WTC11 (cell line): Measurements from ENCODE around the gene AKT3. TPM values are rescaled to one million over a fixed set of nuclear protein-coding genes. Genes with fewer than 3 reads are reported as not detected.
A peak's percentile ranks its signal among the peaks of the same experiment; 100 is the strongest.

Source experiments
- ATAC-seq: fragments of 200-7000 bp; cut with Tn5 transposase; 2 replicates; pipeline ENCODE4 v1.10.0; 2021; ENCODE audit warnings: mild to moderate bottlenecking, moderate library complexity
- CTCF ChIA-PET: fragments of 300-600 bp; sonication (Branson Sonifier 250); formaldehyde crosslinking; loops from one replicate; lab custom pipeline; 2021; ENCODE audit warnings: antibody characterized with exemption; lab: Charles Lee
- POLR2A ChIA-PET: fragments of 350-600 bp; sonication (Branson Sonifier 250); formaldehyde crosslinking; loops from one replicate; lab custom pipeline; 2021; ENCODE audit warnings: antibody characterized with exemption; lab: Charles Lee
- DNase-seq: peaks from one replicate; pipeline ENCODE4 v3.0.0; 2021; ENCODE audit warnings: low spot score
- H3K27ac Mint-ChIP-seq: 2 replicates; pipeline ENCODE4 v1.8.0; 2021; ENCODE audit warnings: mixed read lengths
- H3K27me3 Mint-ChIP-seq: 2 replicates; pipeline ENCODE4 v1.8.0; 2021; ENCODE audit warnings: low read depth, mild to moderate bottlenecking, moderate library complexity, mixed read lengths
- H3K36me3 Mint-ChIP-seq: 2 replicates; pipeline ENCODE4 v1.8.0; 2021; ENCODE audit warnings: mixed read lengths
- H3K4me1 Mint-ChIP-seq: 2 replicates; pipeline ENCODE4 v1.8.0; 2022; ENCODE audit warnings: mixed read lengths
- H3K4me3 Mint-ChIP-seq: 2 replicates; pipeline ENCODE4 v1.8.0; 2021; ENCODE audit warnings: mild to moderate bottlenecking, moderate library complexity, mixed read lengths
- H3K9me3 Mint-ChIP-seq: 2 replicates; pipeline ENCODE4 v1.8.0; 2021; ENCODE audit warnings: mixed read lengths
- CBFB ChIP-seq: sonication (generic); formaldehyde crosslinking; IDR thresholded peaks from 2 replicates; pipeline ENCODE4 v1.8.1; 2022; ENCODE audit warnings: mild to moderate bottlenecking, low read depth, missing genetic modification reagents
- ELF4 ChIP-seq: sonication (generic); formaldehyde crosslinking; IDR thresholded peaks from 2 replicates; pipeline ENCODE4 v1.8.1; 2022; ENCODE audit warnings: low read depth, mild to moderate bottlenecking, moderate library complexity, missing genetic modification reagents
- ERG ChIP-seq: fragments of 250-450 bp; sonication (Bioruptor Pico); IDR thresholded peaks from 2 replicates; pipeline ENCODE4 v1.8.0; 2021; ENCODE audit warnings: mild to moderate bottlenecking
- FOXJ3 ChIP-seq: sonication (generic); formaldehyde crosslinking; IDR thresholded peaks from 2 replicates; pipeline ENCODE4 v1.9.0; 2021; ENCODE audit warnings: missing genetic modification reagents, mild to moderate bottlenecking, borderline replicate concordance
- FOXP1 ChIP-seq: sonication (generic); formaldehyde crosslinking; IDR thresholded peaks from 2 replicates; pipeline ENCODE4 v1.8.0; 2022; ENCODE audit warnings: missing genetic modification reagents, mild to moderate bottlenecking, moderate library complexity, borderline replicate concordance
- GABPB1 ChIP-seq: sonication (generic); formaldehyde crosslinking; IDR thresholded peaks from 2 replicates; pipeline ENCODE4 v1.8.1; 2023; ENCODE audit warnings: mild to moderate bottlenecking, missing genetic modification reagents
- IRF2 ChIP-seq: sonication (generic); formaldehyde crosslinking; IDR thresholded peaks from 2 replicates; pipeline ENCODE4 v1.8.0; 2022; ENCODE audit warnings: low read depth, missing genetic modification reagents, borderline replicate concordance
- JAZF1 ChIP-seq: fragments of 250-450 bp; sonication (Bioruptor Pico); IDR thresholded peaks from 2 replicates; pipeline ENCODE4 v1.9.0; 2021; ENCODE audit warnings: moderate library complexity, mild to moderate bottlenecking, inconsistent platforms
- JUN ChIP-seq: sonication (generic); formaldehyde crosslinking; IDR thresholded peaks from 2 replicates; pipeline ENCODE4 v1.8.0; 2023; ENCODE audit warnings: mild to moderate bottlenecking, missing genetic modification reagents
- MAX ChIP-seq: sonication (generic); formaldehyde crosslinking; IDR thresholded peaks from 2 replicates; pipeline ENCODE4 v1.8.0; 2022; ENCODE audit warnings: mild to moderate bottlenecking, missing genetic modification reagents
- MXD4 ChIP-seq: fragments of 250-450 bp; sonication (Bioruptor Pico); IDR thresholded peaks from 2 replicates; pipeline ENCODE4 v1.8.0; 2021; ENCODE audit warnings: mild to moderate bottlenecking, moderate library complexity, borderline replicate concordance
- NFATC4 ChIP-seq: fragments of 250-450 bp; sonication (Bioruptor Pico); IDR thresholded peaks from 2 replicates; pipeline ENCODE4 v1.9.0; 2021; ENCODE audit warnings: mild to moderate bottlenecking
- NFE2L1 ChIP-seq: sonication (generic); formaldehyde crosslinking; IDR thresholded peaks from 2 replicates; pipeline ENCODE4 v1.8.1; 2023; ENCODE audit warnings: missing genetic modification reagents
- NFYB ChIP-seq: sonication (generic); formaldehyde crosslinking; conservative IDR thresholded peaks from 2 replicates; pipeline ENCODE4 v1.8.0; 2022; ENCODE audit warnings: low read depth, missing genetic modification reagents
- OVOL2 ChIP-seq: fragments of 250-450 bp; sonication (Bioruptor Pico); IDR thresholded peaks from 2 replicates; pipeline ENCODE4 v1.9.0; 2021; ENCODE audit warnings: mild to moderate bottlenecking, borderline replicate concordance
- TP53 ChIP-seq: sonication (generic); formaldehyde crosslinking; IDR thresholded peaks from 2 replicates; pipeline ENCODE4 v1.8.1; 2023; ENCODE audit warnings: mild to moderate bottlenecking, missing genetic modification reagents
- USF2 ChIP-seq: sonication (generic); formaldehyde crosslinking; IDR thresholded peaks from 2 replicates; pipeline ENCODE4 v1.8.1; 2023; ENCODE audit warnings: mild to moderate bottlenecking, missing genetic modification reagents, moderate library complexity
- ZBTB43 ChIP-seq: sonication (generic); formaldehyde crosslinking; IDR thresholded peaks from 2 replicates; pipeline ENCODE4 v1.8.1; 2023; ENCODE audit warnings: mild to moderate bottlenecking, missing genetic modification reagents
- ZNF232 ChIP-seq: sonication (generic); formaldehyde crosslinking; IDR thresholded peaks from 2 replicates; pipeline ENCODE4 v1.8.0; 2022; ENCODE audit warnings: mild to moderate bottlenecking, missing genetic modification reagents
- ZNF263 ChIP-seq: sonication (generic); formaldehyde crosslinking; IDR thresholded peaks from 2 replicates; pipeline ENCODE4 v1.8.1; 2022; ENCODE audit warnings: low read depth, mild to moderate bottlenecking, moderate library complexity, missing genetic modification reagents
- ZNF423 ChIP-seq: fragments of 250-450 bp; sonication (Bioruptor Pico); IDR thresholded peaks from 2 replicates; pipeline ENCODE4 v2.1.2; 2022; ENCODE audit warnings: mild to moderate bottlenecking, moderate library complexity
- total RNA-seq: library from RNA; stranded (reverse); gene quantifications from 3 replicates; pipeline ENCODE4 v1.2.3, GENCODE V29; 2021
- TF ChIP-seq, protein P1 (sequence below): sonication (generic); formaldehyde crosslinking; IDR thresholded peaks from 2 replicates; pipeline ENCODE4 v1.8.1; 2023; ENCODE audit warnings: mild to moderate bottlenecking, missing genetic modification reagents, borderline replicate concordance

Gene AKT3
- total RNA-seq, 1 experiment from 2014 or later = 38.5 TPM

DNA sequence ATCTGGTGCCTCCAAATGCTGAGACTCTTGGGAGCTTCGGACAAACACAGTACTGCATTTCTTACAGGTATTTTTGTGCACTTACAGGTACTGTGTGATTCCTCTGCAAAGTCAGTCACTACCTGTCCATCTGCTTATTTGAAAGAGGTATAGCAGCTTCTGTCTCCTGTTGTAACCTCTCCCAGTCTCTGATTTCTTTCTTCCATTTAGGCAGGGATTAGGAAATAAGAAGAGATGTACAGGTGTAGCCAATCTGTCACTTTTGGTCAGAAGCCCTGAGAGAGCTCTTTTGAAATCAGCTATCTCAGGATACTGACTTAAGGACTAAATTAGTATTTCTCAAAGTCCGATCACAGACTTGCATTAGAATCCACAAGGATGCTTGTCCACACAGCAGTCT, 54.0 kb downstream of the AKT3 start:
- no peaks in the 10 kb centered on the region for H3K27me3 Mint-ChIP-seq
- ATAC-seq (no peak), DNase-seq (no peak)
- TF ChIP-seq USF2 (CRISPR knock-in tag) = no peak
- no peak for TF ChIP-seq ZNF232
- no peak for TF ChIP-seq ELF4
- TF ChIP-seq ZNF423 = no peak
- no peak for TF ChIP-seq NFE2L1
- TF ChIP-seq MAX = no peak
- TF ChIP-seq CBFB = no peak
- no peak for TF ChIP-seq ERG (CRISPR knock-in tag)
- TF ChIP-seq ZBTB43 = no peak
- TF ChIP-seq FOXP1 (CRISPR knock-in tag) = no peak
- no peak for TF ChIP-seq JUN (CRISPR knock-in tag)
- no peak overlapping the region for H3K27ac Mint-ChIP-seq
- H3K36me3 Mint-ChIP-seq = no peaks in the 10 kb centered on the region
- H3K4me3 Mint-ChIP-seq = no peak overlapping the region
- peaks cover 15% of the 10 kb centered on the region for H3K4me1 Mint-ChIP-seq
- H3K9me3 Mint-ChIP-seq = peaks cover 5% of the 10 kb centered on the region; the same call in 1 of the 2 replicates
- ChIA-PET POLR2A (no interaction called here), CTCF (no interaction called here)

GRCh38 chr1:243793298-243793697, 56.7 kb downstream of the AKT3 start:
- TF ChIP-seq FOXJ3 (CRISPR knock-in tag) (no peak), GABPB1 (CRISPR knock-in tag) (no peak), OVOL2 (CRISPR knock-in tag) (no peak), IRF2 (CRISPR knock-in tag) (no peak), MAX (no peak), NFYB (CRISPR knock-in tag) (no peak), ZNF423 (no peak), MXD4 (CRISPR knock-in tag) (no peak), NFATC4 (no peak), TP53 (CRISPR knock-in tag) (no peak), ZNF263 (CRISPR knock-in tag) (no peak), JAZF1 (CRISPR knock-in tag) (no peak)
- Mint-ChIP-seq H3K36me3 (no peaks in the 10 kb centered on the region), H3K9me3 (no peaks in the 10 kb centered on the region), H3K27me3 (no peaks in the 10 kb centered on the region), H3K27ac (no peak overlapping the region), H3K4me3 (no peak overlapping the region), H3K4me1 (peaks cover 15% of the 10 kb centered on the region)
- CTCF ChIA-PET = interaction anchor here (1.4 kb wide), 1 partner anchor 317 kb away, joined by 4 read pairs; no protein-coding TSS in a partner anchor
- ATAC-seq (no peak), DNase-seq (no peak)
- POLR2A ChIA-PET = interaction anchor here (0.7 kb wide), 1 partner anchor 281 kb away, joined by 3 read pairs; no protein-coding TSS in a partner anchor

GRCh38 chr1:243792891-243793290, 57.2 kb downstream of the AKT3 start:
- ATAC-seq = no peak
- no peak overlapping the region for H3K4me3 Mint-ChIP-seq
- DNase-seq = no peak
- ChIA-PET POLR2A (interaction anchor here (0.6 kb wide), 1 partner anchor 177 kb away, joined by 3 read pairs; no protein-coding TSS in a partner anchor), CTCF (interaction anchor here (1.4 kb wide), 1 partner anchor 317 kb away, joined by 4 read pairs; no protein-coding TSS in a partner anchor)
- H3K27ac Mint-ChIP-seq = peak overlapping the region; percentile 5; the same call in 1 of the 2 replicates
- H3K36me3 Mint-ChIP-seq = no peaks in the 10 kb centered on the region
- TF ChIP-seq, protein P1, sequence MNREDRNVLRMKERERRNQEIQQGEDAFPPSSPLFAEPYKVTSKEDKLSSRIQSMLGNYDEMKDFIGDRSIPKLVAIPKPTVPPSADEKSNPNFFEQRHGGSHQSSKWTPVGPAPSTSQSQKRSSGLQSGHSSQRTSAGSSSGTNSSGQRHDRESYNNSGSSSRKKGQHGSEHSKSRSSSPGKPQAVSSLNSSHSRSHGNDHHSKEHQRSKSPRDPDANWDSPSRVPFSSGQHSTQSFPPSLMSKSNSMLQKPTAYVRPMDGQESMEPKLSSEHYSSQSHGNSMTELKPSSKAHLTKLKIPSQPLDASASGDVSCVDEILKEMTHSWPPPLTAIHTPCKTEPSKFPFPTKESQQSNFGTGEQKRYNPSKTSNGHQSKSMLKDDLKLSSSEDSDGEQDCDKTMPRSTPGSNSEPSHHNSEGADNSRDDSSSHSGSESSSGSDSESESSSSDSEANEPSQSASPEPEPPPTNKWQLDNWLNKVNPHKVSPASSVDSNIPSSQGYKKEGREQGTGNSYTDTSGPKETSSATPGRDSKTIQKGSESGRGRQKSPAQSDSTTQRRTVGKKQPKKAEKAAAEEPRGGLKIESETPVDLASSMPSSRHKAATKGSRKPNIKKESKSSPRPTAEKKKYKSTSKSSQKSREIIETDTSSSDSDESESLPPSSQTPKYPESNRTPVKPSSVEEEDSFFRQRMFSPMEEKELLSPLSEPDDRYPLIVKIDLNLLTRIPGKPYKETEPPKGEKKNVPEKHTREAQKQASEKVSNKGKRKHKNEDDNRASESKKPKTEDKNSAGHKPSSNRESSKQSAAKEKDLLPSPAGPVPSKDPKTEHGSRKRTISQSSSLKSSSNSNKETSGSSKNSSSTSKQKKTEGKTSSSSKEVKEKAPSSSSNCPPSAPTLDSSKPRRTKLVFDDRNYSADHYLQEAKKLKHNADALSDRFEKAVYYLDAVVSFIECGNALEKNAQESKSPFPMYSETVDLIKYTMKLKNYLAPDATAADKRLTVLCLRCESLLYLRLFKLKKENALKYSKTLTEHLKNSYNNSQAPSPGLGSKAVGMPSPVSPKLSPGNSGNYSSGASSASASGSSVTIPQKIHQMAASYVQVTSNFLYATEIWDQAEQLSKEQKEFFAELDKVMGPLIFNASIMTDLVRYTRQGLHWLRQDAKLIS (CRISPR knock-in tag) = no peak
- TF ChIP-seq CBFB = no peak
- no peaks in the 10 kb centered on the region for H3K27me3 Mint-ChIP-seq
- H3K9me3 Mint-ChIP-seq = no peaks in the 10 kb centered on the region
- H3K4me1 Mint-ChIP-seq = peaks cover 15% of the 10 kb centered on the region
